ENCODE measurements around the gene PXMP4.
"Not testable (repeated sequence)": the region's sequence is repeated elsewhere in the genome, so short reads cannot be mapped to it uniquely, and the experiment has no call there.

PXMP4 gene

DNA sequence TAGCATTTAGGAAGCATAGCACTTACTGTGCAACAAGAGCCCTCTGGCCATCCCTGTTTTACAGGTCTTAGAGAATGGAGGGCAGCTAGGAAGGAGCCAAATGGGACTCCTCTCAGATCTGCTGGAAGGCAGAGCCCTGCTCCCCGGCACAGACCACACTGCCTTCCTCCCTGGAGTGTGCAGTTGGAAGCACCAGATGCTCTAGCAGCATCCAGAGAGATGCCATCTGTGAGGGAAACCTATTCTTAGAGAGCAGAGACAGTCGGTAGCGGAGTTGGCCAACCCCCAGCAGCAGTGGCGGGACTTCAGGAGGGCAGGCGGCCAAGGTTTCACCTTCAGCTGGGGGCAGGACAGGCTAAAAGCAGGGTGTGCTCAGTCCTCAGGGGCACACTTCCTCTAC, 17.2 kb downstream of the PXMP4 start:
- no peak for DNase-seq (ENCODE audit: low spot score)

DNA sequence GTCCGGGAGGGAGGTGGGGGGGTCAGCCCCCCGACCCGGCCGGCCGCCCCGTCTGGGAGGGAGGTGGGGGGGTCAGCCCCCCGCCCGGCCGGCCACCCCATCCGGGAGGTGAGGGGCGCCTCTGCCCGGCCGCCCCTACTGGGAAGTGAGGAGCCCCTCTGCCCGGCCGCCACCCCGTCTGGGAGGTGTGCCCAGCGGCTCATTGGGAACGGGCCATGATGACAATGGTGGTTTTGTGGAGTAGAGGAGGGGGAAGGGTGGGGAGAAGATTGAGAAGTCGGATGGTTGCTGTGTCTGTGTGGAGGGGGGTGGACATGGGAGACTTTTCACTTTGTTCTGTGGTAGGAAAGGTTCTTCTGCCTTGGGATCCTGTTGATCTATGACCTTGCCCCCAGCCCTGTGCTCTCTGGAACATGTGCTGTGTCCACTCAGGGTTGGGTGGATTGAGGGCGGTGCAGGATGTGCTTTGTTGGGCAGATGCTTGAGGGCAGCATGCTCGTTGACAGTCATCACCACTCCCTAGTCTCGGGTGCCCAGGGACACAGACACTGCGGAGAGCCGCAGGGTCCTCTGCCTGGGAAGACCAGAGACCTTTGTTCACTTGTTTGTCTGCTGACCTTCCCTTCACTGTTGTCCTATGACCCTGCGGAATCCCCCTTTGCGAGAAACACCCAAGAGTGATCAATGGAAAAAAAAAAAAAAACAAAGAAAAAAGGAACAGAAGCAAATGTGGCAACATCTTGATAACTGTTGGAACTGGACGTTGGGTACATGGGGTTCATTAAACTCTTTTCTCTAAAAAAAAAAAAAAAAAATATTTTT, 18.3 kb downstream of the PXMP4 start:
- DNase-seq (ENCODE audit: low spot score): no peak

DNA sequence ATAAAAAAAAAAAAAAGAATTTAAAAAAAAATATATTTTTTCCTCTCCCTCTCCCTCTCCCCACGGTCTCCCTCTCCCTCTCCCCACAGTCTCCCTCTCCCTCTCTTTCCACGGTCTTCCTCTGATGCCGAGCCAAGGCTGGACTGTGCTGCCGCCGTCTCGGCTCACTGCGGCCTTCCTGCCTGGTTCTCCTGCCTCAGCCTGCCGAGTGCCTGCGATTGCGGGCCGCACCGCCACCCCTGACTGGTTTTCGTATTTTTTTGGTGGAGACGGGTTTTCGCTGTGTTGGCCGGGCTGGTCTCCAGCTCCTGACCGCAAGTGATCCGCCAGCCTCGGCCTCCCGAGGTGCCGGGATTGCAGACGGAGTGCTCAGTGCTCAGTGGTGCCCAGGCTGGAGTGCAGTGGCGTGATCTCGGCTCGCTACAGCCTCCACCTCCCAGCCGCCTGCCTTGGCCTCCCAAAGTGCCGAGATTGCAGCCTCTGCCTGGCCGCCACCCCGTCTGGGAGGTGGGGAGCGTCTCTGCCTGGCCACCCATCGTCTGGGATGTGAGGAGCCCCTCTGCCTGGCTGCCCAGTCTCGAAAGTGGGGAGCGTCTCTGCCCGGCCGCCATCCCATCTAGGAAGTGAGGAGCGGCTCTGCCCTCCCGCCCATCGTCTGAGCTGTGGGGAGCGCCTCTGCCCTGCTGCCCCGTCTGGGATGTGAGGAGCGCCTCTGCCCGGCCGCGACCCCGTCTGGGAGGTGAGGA, 19.2 kb downstream of the PXMP4 start:
- DNase-seq (ENCODE audit: low spot score): not testable (repeated sequence)

- not testable (repeated sequence) for DNase-seq (ENCODE audit: low spot score)
Observed at GRCh38 chr20:33698966-33699365, 21.1 kb downstream of the PXMP4 start.

GRCh38 chr20:33697129-33697528, 23.0 kb downstream of the PXMP4 start:
- DNase-seq (ENCODE audit: low spot score): no peak

DNA sequence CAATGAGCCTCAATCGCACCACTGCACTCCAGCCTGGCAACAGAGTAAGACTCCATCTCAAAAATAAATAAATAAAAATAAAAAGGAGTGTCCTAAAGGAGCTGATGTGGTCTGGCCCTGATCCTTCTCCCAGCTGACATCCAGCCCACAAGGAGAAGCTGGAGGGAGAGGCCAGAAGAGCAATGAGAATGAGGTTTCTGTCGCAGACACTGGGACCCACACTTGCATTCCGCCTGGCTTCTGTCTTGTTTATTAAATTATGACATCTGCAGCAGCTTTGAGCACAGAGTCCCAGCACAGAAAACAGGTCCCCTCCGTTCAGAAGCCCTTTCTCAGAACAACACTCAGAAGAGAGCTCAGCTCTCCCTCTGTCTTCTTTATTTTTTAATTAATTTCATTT, 23.7 kb downstream of the PXMP4 start:
- DNase-seq (ENCODE audit: low spot score): no peak

DNA sequence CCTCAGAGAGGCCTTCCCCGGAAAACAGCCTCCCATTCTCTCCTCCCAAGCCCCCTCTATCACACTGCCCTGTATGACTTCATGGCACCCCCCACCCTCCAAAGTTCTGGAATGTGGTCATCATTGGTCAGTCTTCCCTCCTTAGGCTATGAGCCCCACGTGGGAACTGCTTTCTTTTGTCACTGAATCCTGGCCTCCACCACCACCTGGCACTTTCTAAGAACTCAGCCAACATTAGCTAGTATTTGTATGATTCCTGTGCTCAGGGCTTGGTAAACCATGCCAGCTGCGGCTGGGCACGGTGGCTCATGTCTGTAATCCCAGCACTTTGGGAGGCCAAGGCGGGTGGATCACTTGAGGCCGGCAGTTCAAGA, 25.5 kb downstream of the PXMP4 start:
- DNase-seq (ENCODE audit: low spot score): no peak

GRCh38 chr20:33693741-33694638, 26.1 kb downstream of the PXMP4 start:
- DNase-seq (ENCODE audit: low spot score): no peak

DNA sequence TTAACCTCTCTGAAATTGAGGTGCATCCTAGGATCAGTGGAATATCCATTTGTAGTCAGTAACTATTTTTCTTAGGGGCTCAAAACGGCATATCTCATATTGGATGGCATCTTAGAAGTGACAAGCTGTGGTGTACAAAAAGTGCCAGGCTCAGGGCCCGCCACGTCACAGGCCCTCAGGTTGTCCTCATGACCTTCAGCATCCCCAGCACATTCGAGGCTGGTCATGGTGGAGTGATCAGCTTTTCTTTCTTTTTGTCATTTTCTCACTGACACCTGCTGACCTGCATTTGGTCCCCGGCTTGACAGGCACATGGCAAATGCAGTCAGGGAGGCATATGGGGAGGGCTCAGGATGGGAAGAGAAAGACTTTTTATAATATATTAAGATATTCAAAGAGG, 26.8 kb downstream of the PXMP4 start:
- no peak for DNase-seq (ENCODE audit: low spot score)

- DNase-seq (ENCODE audit: low spot score): no peak
Observed at GRCh38 chr20:33689973-33690372, 30.1 kb downstream of the PXMP4 start.

DNA sequence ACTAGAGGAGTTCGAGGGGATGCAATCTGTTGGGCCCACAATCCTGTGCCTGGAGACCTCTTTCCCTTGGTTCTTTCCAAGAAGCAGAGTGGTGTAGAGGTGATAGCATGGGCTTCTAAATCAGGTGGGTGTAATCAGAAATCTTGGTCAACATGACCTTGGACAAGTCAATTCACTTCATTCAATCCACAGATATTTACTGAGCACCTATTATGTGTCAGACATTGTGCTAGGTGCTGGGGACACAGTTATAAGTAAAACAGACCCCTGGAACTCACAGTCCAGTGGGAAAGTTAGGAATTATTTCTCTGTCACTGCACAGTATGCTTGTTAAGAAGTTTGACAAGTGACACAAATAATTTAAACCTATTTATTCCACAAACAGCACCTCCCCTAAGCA, 30.6 kb downstream of the PXMP4 start:
- no peak for DNase-seq (ENCODE audit: low spot score)

- DNase-seq (ENCODE audit: low spot score): no peak
Observed at GRCh38 chr20:33688938-33689424, 31.1 kb downstream of the PXMP4 start.

DNA sequence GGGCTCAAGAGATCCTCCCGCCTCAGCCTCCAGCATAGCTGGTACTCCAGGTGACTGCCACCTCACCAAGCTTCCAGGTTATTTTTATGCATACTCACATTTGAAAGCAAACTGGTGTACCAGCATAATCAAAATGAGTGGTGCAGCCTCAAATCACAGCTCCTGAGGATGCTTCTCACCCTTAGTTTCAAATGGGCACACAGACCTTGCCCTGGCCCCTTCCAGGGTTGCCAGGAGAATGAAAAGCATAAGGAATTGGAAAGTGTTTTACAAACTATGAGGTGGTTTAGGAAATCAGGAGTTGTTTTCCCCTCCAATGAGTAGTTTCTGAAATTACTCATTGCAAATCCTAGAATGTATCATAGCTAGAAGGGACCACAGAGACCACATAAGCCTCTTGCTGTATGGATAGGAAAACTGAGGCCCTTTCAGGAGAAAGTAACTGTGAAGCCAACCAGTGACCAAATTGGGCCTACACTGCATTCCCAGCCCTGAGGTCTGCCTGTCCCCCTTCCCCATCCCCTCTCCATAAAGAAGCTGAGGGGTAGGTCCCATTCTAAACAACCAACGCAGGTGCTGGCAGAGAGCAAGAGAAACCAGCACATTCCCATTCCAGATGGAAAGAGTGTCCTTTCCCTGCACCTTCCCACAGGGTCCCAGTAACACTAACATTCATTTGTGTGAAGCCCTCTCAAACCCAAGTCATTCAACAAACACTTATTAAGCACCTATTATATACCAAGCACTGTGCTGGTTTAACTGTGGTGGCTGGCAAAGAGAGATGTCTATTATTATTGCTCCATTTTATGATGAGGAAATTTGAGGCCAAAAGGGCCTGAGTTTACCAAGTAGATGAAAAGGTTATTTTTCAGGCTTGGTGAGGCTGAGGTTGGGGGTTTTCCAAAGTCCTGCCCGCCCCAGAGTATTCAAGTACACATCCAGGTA, 31.8 kb downstream of the PXMP4 start:
- no peak for DNase-seq (ENCODE audit: low spot score)

DNA sequence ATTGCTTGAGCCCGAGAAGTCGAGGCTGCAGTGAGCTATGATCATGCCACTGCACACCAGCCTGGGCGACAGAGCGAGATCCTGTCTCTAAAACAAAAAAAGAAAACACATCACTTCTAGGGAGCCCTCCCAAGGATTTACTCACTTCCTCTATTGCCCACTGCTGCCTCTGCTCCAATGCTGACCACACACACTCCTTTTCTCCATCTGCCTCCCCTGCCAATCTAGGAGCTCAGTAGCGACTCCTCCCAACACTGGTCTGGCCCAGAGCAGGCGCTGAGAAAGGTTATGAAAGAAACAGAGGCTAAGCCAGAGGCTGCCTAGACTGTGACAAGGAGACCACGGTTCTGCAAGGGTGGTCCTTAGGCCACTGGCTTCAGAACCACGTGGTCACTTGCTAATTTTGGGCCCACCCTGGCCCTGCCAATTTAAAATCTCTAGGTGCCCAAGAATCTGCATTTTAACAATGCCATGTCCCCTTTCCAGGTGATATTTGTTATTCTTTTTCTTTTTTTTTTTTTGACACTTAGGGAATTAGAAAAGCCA, 32.7 kb downstream of the PXMP4 start:
- DNase-seq (ENCODE audit: low spot score): no peak

DNA sequence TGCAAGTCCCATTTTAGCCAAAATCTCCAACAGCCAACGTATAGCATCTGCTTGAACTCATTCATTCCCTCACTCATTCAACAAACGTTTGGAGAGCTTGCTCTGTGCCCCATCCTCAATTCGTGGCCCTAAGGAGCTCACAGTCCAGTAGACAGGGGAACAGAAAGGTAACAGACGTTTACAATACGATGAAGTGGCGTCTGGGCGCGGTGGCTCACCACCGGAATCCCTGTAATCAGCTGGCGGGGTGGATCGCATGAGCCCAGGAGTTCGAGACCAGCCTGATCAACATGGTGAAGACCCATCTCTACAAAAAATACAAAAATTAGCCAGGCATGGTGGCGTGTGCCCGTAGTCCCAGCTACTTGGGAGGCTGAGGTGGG, 33.1 kb downstream of the PXMP4 start:
- DNase-seq (ENCODE audit: low spot score): no peak

DNA sequence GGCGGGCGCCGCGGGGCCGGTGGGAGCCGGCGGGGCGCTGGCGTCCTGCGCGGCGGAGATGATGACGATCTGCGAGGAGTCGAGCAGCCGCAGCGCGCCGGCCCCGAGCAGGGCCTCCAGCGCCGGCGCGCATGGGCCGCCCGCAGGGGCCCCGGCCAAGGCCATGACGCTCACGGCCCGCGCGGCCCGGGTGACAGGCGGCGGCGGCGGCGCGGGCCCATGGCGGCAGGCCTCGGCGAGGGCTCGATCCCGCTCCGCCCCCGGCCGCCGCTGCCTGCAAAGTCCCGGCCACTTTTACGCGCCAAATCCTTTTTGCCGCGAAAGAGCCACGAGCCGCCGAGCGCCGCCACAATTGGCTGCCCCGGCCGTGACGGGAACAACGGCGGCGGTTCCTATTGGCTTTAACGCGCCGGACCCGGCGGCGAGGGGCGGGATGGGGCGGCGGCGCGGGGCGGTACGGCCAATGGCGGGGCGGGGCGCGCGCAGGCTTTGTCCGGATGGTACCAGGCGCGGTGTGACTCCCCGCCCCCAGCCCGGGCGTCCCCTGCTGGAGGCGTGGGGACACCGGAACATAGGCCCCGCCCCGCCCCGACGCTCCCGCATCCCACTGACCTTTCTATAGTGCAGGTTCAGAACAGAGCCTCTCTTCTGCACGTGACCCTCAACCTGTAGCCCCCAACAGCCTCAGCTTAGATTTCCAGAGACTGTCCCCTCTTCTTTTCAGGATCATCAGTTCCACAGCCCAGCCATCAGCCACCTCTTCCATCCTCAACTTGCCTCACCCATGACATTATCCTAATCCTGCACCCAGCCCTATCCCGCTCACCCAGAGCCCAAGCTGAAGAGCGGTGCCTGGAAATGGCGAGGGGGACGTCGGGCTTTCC, 33.8 kb downstream of the PXMP4 start, which contains the start of gene E2F1:
Gene E2F1 (minus strand): TSS at position 286 of the 884 bp plus-strand sequence. CDS start 121 bp downstream, at position 165.
- DNase-seq (ENCODE audit: low spot score): peak; percentile 95

GRCh38 chr20:33685328-33686099, 34.6 kb downstream of the PXMP4 start:
- peak; percentile 98 for DNase-seq (ENCODE audit: low spot score)

GRCh38 chr20:33684533-33685327, 35.4 kb downstream of the PXMP4 start:
- DNase-seq (ENCODE audit: low spot score): peak; percentile 55

Data from NAMALWA (cell line).